NCI-H1092 treated with DMSO at 0.1 percent for 48 hours (cell line): Measurements from ENCODE around the gene MTMR2.

ENCODE experiments used
- DNase-seq: peaks from one replicate; lab custom pipeline; 2025; lab: John Stamatoyannopoulos, UW

The MTMR2 gene

DNA sequence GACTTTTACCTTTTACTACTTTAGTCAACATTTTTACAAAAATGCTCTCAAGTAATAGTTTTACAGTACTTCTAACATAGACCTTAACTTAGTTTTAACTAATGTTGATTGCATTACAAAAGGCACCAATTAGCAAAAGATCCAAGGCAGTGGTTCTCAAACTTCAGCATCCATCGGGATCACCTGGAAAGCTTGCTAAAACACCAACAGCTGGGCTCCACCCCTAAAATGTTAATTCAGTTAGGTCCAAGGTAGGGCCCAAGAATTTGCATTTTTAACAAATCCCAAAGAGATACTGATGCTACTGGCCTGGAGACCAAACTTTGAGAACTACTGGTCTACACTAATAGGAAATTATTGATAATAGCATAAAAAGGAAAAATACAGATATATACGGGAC lies 5.9 kb downstream of the MTMR2 start:
- no peak for DNase-seq

DNA sequence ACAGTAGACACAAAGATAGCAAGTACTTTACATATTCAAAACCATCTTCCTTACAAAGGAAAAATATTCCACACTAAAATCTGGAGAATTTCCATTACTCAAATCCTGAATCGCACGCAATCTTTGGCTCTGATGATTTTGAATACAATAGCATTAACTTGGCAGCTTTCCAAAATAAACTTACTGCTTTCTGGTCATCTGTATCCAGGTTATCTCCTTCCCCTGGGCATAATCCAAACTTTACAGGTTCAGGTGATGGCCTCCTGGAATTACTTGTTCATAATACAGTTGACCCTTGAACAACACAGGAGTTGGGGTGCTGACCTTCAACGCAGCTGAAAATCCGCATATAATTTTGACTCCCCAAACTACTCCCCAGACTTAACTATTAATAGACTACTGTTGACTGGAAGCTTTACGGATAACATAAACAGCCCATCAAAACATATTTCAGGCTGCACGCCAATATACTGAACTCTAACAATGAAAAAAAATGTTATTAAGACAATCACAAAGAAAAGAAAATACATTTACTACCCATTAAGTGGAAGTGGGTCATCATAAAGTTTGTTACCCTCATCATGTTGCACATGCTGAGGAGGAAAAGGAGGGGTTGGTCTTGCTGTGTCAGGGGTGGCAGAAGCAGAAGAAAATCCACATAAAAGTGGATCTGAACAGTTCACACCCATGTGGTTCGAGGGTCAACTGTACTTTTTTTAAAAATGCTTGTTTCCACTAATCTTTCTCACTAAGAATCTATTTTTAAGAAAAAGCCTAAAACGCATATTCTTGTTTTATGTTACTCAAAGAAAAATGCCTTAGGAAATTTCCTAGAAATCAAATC lies 6.5 kb downstream of the MTMR2 start:
- peak; percentile 71 for DNase-seq

DNA sequence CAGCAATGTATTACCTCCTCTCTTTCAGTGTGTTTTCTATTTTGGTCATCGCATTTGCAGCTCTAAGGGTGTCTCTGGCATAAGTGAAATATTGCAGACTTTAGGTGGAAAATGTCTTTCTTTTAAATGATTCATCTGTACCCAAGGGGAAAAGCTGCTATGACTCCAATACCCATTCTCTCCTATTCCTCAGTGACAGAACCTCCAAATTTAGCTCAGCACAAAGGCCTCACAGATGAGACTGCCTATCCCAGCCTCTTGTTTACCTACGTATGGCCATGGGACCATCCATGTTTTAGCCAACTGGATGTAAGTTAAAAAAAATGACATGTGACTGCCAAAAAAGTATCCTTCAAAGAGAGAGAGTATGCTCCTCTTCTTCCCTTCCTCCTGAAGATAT lies 7.9 kb downstream of the MTMR2 start:
- no peak for DNase-seq

DNA sequence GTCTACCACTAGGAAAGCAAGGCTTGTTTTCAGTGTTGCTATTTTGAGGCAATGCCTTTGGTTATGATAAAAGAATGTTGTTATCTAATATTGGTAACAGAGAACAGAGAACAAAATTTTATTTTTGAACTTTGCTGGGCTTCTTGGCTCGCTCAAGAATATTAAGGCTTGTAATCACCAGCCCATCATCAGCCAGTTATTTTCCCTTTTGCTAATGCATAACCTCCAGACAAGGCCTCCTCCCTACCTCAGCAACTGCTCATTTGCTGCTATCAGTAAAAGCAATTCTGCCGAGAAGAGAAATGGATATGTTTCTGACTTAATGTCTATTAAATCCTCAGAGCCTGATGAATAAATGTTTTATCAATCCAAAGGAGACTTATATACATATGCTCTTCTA lies 8.9 kb downstream of the MTMR2 start:
- no peak for DNase-seq

DNA sequence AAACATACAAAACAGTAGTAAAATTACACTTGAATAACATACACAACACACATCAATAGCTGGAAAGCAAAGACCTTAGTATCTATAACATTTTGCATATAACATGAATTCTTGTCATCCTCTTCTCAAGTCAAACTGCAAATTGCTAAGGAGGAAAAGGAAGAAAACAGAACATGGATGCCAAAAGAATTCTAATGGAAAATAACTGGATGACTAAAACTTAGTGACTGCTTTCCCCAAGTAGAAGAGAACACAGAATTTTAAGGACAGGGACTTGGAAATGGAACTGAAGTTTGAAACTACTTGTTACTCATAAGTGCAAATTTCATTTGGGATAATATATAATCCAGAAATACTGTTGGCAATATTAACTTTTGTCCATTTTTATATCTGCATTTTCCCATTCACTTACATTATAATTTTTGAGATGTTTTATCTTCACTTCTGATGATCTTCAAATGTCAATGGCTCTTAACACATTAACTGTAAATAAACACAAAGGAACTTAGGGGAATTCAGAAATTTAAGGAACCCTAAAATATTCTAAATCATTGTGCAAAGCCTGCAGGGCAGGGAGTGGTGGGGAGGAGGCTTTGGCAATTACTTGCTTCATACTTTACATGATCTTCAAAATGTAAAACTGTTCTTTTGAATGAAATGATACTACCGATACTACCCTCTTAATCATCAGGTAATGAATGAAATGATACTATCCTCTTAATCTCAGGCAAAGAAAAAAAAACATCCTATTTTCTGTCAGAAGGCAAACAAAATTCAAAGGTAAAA lies 9.9 kb downstream of the MTMR2 start:
- DNase-seq = no peak

DNA sequence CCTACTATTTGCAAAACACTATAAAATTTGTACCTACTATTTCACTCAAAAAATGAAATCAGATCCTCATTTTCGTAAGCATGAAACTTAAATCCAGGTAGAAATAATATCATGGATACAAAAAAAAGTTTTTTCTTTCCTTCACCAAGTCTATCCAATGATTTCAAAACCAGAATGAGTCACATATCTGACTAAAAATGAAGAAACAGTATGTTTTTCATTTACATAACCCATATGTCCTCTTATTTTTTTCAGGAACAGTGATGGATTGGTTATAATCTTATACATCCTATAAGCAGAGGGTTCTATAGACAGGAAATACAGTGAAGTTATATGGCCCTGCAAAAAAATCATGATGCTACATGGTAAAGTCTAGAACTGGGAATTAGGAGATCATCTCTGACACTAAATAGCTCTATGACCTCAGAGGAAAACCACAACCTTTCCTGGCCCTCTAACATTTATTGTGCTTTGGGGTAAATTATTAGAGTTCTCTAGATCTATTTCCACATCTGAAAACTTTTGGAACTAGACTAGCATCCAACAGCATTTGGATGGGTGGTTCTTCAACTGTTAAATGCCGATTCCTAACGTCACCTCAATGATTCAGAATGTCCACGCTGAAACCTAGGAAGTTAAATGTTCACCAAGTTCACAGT lies 10.9 kb downstream of the MTMR2 start:
- no peak for DNase-seq

DNA sequence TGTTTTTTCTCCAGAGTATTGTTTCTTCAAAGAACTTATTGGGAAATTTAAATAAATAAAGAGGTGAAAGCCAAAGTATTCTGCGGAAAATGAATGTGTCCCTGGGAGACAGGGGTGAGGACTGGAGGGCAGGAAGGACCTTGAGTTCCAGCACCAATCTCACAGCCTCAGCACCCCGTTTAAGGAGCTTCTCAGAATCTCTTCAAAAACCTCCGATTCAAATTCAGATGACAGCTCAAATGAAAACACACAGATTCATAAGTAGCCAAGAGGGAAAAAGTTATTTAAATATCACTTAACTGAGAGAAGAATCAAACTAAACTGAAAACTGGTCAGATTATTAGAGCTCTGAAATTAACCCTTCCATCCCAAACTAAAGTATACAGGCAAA lies 12.5 kb downstream of the MTMR2 start:
- no peak for DNase-seq

DNA sequence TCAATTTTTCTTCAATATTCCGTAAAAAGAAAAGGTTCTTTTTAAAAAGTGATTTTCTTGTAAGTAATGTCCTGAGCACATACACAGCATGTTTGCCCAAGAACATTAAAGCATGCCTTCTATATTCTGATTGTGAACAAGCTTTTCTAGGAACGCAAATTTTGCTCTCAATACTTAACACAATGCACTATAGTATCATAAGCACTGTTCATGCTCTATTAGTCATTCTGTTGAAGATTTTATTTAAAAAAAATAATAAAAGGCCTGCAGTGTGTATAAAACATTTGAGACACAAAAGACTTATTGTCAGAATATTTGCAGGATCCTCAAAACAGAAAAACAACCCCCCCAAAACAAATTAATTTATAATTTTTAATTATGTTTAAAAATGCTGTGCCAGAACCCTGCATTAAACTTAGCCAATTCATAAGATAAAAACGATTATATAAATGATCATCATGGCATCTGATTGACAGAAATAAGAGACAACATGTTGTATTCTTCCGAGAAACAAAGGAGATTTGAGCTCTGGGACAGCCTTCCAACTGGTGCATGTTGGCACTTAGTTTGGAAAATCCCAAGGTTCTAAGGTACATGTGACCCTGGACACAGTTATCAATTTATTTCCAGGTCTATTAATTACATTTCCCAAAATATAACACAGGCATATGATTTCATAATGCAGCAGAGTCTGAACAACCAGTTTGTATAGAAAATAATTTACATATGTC lies 13.1 kb downstream of the MTMR2 start:
- no peak for DNase-seq

DNA sequence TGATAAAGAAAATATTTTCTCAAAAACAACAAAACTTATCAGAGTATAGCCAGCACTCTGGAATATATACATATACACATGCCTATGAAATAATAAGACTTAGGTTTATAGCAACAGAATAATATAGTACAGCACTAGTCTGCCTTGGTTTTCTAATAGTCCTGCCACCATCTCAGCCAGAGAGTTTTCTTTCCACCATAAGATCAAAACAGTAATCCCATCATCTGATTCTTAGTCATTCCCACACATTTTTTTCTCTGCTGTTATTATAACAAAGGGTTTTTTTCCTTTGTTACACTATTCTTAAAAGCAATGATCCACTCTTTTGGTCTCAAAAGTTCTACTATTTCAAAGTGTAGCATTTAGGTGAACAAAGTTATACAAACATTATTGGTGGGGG lies 15.1 kb downstream of the MTMR2 start:
- DNase-seq = no peak

DNA sequence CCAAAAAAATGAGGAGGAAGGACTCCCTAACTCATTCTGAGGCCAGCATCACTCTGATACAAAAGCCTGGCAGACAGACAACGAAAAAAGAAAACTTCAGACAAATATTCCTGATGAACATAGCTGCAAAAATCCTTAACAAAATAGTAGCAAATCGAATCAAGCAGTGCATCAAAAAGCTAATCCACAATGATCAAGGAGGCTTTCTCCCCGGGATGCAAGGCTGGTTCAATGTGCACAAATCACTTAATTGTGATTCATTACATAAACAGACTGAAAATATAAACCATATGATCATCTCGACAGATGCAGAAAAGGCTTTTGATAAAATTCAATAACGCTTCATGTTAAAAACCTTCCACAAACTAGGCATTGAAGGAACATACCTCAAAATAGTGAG lies 16.4 kb downstream of the MTMR2 start:
- no peak for DNase-seq

DNA sequence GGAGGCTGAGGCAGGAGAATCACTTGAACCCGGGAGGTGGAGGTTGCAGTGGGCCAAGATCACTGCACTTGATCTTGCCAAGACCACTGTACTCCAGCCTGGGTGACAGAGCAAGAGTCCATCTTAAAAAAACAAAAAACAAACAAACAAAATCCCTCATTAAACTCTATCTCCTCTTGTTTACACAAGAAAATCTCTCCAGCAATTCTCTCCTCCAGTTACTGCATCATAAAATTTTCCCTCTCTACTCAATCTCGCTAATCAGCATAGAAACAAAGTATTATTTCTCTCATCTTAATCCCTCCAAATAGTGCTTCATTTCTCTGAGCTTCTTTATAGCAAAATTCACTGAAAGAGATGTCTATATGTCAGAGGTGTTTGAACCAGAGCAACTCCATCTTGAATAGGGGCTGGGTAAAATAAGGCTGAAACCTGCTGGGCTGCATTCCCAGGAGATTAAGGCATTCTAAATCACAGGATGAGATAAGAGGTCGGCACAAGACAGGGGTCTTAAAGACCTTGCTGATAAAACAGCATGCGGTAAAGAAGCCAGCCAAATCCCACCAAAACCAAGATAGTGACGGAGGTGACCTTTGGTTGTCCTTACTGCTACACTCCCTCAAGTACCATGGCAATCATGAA lies 19.8 kb downstream of the MTMR2 start:
- no peak for DNase-seq

DNA sequence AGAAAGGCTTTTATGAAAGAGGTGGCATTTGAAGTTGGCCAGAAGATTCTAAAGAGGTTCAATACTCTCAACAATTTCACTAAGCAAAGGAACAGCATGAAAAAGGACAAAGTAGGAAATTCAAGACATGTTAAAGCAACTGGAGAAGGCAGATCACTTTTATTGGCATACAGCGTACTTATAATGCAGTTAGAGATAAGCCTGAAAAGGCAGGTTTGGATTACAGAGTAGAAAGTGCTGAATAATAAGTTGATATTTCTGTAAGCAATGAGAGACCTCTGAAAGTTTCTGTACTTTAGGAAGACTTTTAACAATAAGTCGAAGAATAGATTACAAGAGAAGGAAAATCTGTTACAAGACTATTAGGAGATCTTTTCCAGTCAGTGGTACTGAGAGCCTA lies 25.1 kb downstream of the MTMR2 start:
- no peak for DNase-seq

DNA sequence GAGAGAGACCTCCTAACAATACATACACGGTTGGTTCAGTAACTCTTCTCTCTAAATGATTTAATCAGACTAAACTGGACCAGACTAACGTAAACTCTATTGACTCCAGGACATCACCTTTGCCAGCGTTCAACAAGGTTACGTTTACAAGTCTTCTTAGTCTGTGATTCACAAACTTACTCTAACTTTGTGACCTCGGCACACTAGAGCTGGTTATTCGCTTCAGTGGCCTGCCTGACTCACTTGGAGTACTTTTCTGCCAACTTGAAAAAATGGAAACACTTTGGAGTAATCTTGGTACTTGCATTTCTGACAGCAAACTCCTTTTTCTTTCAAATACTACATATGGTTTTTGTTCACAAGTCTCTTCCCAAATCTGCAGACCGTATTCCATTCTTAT lies 26.2 kb downstream of the MTMR2 start:
- DNase-seq = no peak

DNA sequence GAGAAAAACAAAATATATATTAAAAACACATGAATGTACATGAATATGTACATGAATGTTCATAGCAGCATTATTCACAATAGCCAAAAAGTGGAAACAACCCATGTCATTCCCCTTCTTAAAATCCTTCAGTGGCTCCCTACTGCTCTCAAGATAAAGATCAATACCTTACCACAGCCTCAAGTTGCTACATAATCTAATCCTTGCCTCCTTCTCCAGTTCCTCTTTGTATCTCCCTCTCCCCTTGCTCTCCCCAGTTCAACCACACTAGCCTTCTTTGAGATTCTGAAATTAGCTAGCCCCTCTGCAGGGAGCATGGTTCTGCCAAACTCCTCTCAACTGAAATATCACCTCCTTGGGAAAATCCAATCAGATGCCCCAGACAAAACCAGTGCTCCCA lies 28.1 kb downstream of the MTMR2 start:
- no peak for DNase-seq

DNA sequence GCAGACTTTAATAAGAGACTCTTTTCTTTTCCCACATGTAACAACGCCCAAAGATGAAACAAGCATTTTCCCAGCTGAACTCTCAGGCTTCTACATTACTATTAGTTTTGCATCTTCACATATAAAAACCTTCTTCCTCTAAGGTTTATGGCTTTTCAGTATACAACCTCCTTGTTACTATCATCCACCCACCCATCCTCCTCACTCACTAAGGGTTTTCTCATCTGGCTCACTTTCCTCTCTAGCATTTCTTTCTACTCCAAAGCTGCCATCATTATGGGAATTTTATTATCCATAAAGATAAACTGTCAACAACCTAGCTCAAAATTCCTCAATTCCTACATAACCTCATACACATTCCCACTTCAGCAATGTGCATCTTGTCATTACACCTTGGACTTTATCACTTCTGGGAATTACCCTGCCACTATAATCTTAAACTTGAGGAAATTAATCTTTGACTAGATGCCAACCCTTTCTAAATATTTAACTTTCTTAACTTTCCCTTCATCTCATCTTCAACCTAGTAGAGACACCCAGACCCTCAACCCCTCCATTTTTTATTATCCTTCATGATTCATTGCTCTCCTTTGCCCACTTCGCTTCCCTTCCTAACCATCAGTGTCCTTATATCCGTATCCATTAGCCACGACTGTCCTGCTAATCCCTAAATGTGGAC lies 30.9 kb downstream of the MTMR2 start:
- DNase-seq = no peak

DNA sequence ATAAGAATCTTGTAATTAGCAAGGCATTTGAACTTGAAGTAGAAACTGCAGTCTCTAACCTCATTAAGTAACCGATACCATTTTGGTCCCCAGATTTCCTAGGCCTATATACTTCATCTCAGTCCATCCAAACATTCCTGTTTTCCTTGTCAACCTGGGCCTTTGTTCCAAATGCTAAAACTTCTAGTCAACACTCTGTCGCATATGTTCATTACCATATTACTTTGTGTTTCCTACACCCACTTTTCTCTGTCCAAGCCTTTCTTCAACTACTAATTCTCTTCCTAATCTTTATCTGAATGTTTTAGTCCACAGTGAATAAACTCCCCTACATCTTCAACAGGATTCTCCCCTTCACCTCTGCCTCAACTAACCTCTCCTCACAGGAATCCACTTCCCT lies 31.4 kb downstream of the MTMR2 start:
- no peak for DNase-seq

DNA sequence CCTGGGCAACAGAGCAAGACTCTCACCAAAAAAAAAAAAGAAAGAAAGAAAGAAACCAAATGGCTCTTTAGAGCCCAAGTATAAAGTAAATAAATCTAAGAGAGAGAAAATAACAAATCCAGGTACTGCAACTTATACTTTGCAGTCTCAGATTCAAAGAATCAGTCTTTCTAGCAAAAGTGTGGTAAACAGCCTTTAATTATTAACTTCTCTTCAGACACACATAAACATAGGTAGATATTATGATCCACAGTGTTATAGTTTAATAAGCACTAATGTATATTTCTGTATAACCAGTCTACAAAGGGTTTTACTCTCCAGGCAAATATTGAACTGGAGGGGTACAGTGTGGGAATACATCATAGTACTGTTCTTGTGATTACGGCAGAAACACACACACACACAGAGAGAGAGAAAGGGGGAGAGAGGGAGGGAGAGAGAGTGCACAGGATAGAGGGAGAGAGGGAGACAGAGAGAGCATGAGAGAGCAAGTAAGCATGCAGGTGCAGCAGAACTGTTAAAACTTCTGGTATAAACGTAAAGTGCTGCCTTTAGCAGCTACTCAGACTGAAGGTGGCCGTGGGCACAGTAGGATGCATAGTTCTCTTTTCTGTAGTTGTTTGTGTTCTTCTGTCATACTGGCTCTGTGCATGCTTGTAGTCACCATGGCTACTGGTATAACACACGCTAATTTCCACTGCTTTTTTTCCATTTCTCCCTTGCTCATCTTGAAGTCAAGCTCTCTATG lies 32.3 kb downstream of the MTMR2 start:
- no peak for DNase-seq

DNA sequence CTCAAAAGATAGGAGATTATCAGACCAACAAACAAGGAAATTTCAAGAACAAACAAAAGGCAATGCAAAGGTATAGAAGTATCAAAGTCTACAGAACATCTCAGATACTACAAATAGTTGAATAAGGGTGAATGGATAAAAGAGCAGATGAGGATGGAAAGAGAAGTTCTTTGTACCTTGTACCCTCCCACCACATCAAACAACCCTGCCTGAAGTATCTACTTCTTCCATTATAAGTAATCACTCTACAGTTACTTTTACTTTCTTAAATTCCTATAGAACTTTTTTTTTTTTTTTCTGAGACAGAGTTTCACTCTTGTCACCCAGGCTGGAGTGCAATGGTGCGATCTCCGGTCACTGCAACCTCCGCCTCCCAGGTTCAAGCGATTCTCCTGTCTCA lies 35.1 kb downstream of the MTMR2 start:
- no peak for DNase-seq

DNA sequence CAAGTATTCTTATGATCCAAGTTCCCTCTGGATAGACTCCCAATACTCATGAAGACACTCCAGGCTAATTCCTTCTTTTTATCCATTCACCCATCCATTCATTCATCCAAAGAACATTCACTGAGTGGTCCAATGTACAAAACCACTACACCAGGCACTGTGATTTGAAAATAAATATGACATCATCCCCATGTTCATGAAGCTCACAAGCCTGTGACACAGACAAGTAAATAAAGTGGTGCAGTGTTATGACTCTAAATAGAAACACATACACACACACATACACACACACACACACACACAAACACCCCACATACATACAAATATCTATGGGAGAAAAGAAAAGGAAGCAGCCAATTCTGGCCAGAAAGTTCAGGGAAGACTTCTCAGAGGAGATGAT lies 35.5 kb downstream of the MTMR2 start:
- no peak for DNase-seq

DNA sequence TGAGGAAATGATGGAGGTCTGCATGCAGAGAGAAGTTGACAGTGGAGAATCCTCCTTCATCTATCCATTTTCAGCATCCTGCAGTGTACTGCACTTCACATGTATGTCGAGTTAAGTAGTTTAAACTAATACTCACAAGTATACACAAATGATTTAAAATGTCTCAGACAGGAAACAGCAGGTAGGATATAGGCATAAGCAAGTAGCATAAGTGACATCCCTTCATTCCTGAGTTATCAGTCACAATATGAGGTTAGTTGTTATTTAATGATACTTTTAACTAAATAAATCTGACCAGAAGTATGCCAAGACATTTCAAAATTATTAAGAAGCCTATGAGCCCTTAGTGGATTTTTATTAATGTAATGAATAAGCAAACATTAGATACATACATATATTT lies 37.4 kb downstream of the MTMR2 start:
- DNase-seq = no peak

DNA sequence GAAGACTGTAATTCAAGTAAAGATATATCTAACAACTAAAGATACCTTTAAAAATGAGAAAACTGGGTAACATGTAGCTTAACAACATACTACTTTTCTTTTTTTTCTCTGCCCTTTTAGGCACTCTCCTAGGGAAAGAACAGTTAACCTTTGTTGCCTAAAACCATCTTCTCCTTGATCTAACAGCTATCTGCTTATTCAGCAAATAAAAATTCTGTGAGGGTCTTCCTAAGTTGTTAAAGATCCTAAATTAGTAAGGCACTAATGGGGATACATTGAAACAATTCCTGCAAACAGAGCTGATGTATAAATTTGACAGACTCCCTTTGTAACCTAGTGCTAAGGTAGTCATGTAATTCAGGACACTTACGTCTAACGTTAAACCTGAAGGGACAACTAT lies 39.1 kb downstream of the MTMR2 start:
- DNase-seq = no peak
